Measurements from ENCODE around the gene DTX1. TPM values are rescaled to one million over a fixed set of nuclear protein-coding genes. Genes with fewer than 3 reads are reported as not detected.
A peak's percentile ranks its signal among the peaks of the same experiment; 100 is the strongest.

DTX1 gene
- total and polyA plus RNA-seq, 4 donors: 2.1 to 33.2 (median 10.0) TPM

- no peaks in the 10 kb centered on the region for H3K36me3 ChIP-seq (ENCODE audit: control insufficient read depth in 4 of 4, insufficient read depth in 3 of 4, low read depth in 1 of 4, low read length in 3 of 4)
- peaks cover 10 to 34% (median 21%) of the 10 kb centered on the region in 4 donors for H3K4me1 ChIP-seq (ENCODE audit: control insufficient read depth in 4 of 4, insufficient read depth in 4 of 4, low read length in 3 of 4)
- peak overlapping the region in 1 of 2 donors; percentile 6 for H3K9ac ChIP-seq (ENCODE audit: low read depth in 1 of 2, low read length in 2 of 2)
- peak overlapping the region in 1 of 2 donors; percentile 38 for H3K27ac ChIP-seq (ENCODE audit: low read depth in 1 of 2, low read length in 2 of 2)
- WGBS: 78% methylated on average over 10 of the region's 10 CpGs
- H3K9me3 ChIP-seq (ENCODE audit: control insufficient read depth in 4 of 4, low read length in 3 of 4): no peaks in the 10 kb centered on the region
- TF ChIP-seq REST (IDR thresholded peaks at IDR 0.05) (no peak), HNF4A (conservative IDR thresholded peaks at IDR 0.05) (no peak), ATF3 (IDR thresholded peaks at IDR 0.05) (no peak), TAF1 (conservative IDR thresholded peaks at IDR 0.05) (no peak), GABPA (IDR thresholded peaks at IDR 0.05 in 1 of 2, conservative IDR thresholded peaks at IDR 0.05 in 1 of 2) (no peak), JUND (IDR thresholded peaks at IDR 0.05) (no peak), HNF4G (IDR thresholded peaks at IDR 0.05) (no peak), NR2F2 (IDR thresholded peaks at IDR 0.05) (no peak), FOXA2 (IDR thresholded peaks at IDR 0.05) (no peak), FOXA1 (IDR thresholded peaks at IDR 0.05) (no peak)
- TF ChIP-seq, protein P1, sequence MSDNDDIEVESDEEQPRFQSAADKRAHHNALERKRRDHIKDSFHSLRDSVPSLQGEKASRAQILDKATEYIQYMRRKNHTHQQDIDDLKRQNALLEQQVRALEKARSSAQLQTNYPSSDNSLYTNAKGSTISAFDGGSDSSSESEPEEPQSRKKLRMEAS (IDR thresholded peaks at IDR 0.05): no peak
- no peak for DNase-seq (ENCODE audit: low spot score)
- no peak overlapping the region for H3K4me3 ChIP-seq (ENCODE audit: low read depth in 1 of 3, low read length in 3 of 3)
- no peaks in the 10 kb centered on the region for H3K27me3 ChIP-seq (ENCODE audit: control insufficient read depth in 4 of 4, insufficient read depth in 4 of 4, low read length in 3 of 4)
These were observed 4.6 kb downstream of the DTX1 start for GRCh38 chr12:113061061-113061694.

GRCh38 chr12:113062502-113063395, 6.2 kb downstream of the DTX1 start:
- 42% methylated on average over 23 of the region's 23 CpGs for WGBS
- Histone ChIP-seq H3K27ac (ENCODE audit: low read depth in 1 of 2, low read length in 2 of 2) (peak overlapping the region; percentile 74 to 81), H3K27me3 (ENCODE audit: control insufficient read depth in 4 of 4, insufficient read depth in 4 of 4, low read length in 3 of 4) (no peaks in the 10 kb centered on the region), H3K4me1 (ENCODE audit: control insufficient read depth in 4 of 4, insufficient read depth in 4 of 4, low read length in 3 of 4) (peaks cover 11 to 42% (median 30%) of the 10 kb centered on the region in 4 donors), H3K4me3 (ENCODE audit: low read depth in 1 of 3, low read length in 3 of 3) (no peak overlapping the region), H3K9me3 (ENCODE audit: control insufficient read depth in 4 of 4, low read length in 3 of 4) (no peaks in the 10 kb centered on the region), H3K36me3 (ENCODE audit: control insufficient read depth in 4 of 4, insufficient read depth in 3 of 4, low read depth in 1 of 4, low read length in 3 of 4) (no peaks in the 10 kb centered on the region), H3K9ac (ENCODE audit: low read depth in 1 of 2, low read length in 2 of 2) (peak overlapping the region in 1 of 2 donors; percentile 67)
- no peak for DNase-seq (ENCODE audit: low spot score)
- peak in 1 of 2 donors; percentile 32 for TF ChIP-seq JUND (IDR thresholded peaks at IDR 0.05)
- peak in 1 of 2 donors; percentile 37 for TF ChIP-seq EGR1 (IDR thresholded peaks at IDR 0.05; ENCODE audit: low read depth in 2 of 2)
- peak; percentile 82 for TF ChIP-seq SP1 (IDR thresholded peaks at IDR 0.05)
- peak; percentile 21 for TF ChIP-seq FOXA1 (IDR thresholded peaks at IDR 0.05)
- TF ChIP-seq TAF1 (conservative IDR thresholded peaks at IDR 0.05): no peak
- TF ChIP-seq CTCF (IDR thresholded peaks at IDR 0.05; ENCODE audit: low read depth, low read length, missing input control): no peak
- peak; percentile 29 for TF ChIP-seq YY1 (IDR thresholded peaks at IDR 0.05)
- TF ChIP-seq HNF4A (conservative IDR thresholded peaks at IDR 0.05): peak; percentile 60 to 79
- peak; percentile 98 for TF ChIP-seq RXRA (IDR thresholded peaks at IDR 0.05)
- peak; percentile 18 for TF ChIP-seq NR2F2 (IDR thresholded peaks at IDR 0.05)
- TF ChIP-seq RAD21 (IDR thresholded peaks at IDR 0.05): no peak
- TF ChIP-seq, protein P1 (IDR thresholded peaks at IDR 0.05): peak; percentile 83
- no peak for TF ChIP-seq REST (IDR thresholded peaks at IDR 0.05)
- no peak for TF ChIP-seq HNF4G (IDR thresholded peaks at IDR 0.05)
- no peak for TF ChIP-seq ATF3 (IDR thresholded peaks at IDR 0.05)
- no peak for TF ChIP-seq FOXA2 (IDR thresholded peaks at IDR 0.05)
- no peak for TF ChIP-seq GABPA (IDR thresholded peaks at IDR 0.05 in 1 of 2, conservative IDR thresholded peaks at IDR 0.05 in 1 of 2)

Measured in liver (tissue), 9 donors.